ENCODE data around the gene APLP1.

DNA sequence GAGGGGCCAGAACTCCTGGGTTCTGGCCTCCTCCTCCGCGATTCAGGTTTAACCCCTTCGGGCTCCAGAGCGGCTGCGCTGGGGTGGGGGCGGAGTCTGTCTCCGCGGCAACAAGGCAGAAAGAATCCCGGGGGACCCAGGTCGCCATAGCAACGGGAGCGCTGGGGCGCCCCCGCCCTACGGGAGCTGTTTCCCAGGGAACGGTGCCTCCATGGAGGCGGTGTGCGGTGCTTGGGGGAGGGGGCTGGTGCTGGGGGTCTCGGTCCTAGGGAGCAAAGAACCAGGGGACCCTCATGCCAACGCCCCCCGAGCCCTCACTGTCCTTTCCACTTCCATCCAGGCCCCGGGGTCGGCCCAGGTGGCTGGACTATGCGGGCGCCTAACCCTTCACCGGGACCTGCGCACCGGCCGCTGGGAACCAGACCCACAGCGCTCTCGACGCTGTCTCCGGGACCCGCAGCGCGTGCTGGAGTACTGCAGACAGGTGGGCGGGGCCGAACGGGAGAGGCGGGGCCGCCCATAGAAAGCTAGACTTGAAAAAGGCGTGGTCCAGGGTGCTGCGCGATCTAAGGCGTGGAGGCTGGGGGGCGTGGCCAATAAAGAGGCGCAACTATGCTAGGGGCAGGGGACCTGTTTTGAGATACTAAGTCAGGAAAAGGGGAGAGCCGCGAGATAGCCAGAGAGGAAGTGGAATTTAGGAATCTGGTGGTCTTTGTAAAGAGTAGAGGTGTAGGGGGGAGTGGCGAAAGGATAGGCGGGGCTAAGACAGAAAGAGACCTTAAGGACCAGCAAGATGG is 1.2 kb downstream of the APLP1 start:
- TF ChIP-seq, protein P1, sequence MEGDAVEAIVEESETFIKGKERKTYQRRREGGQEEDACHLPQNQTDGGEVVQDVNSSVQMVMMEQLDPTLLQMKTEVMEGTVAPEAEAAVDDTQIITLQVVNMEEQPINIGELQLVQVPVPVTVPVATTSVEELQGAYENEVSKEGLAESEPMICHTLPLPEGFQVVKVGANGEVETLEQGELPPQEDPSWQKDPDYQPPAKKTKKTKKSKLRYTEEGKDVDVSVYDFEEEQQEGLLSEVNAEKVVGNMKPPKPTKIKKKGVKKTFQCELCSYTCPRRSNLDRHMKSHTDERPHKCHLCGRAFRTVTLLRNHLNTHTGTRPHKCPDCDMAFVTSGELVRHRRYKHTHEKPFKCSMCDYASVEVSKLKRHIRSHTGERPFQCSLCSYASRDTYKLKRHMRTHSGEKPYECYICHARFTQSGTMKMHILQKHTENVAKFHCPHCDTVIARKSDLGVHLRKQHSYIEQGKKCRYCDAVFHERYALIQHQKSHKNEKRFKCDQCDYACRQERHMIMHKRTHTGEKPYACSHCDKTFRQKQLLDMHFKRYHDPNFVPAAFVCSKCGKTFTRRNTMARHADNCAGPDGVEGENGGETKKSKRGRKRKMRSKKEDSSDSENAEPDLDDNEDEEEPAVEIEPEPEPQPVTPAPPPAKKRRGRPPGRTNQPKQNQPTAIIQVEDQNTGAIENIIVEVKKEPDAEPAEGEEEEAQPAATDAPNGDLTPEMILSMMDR (IDR thresholded peaks at IDR 0.05), result no peak
- TF ChIP-seq POLR2A (IDR thresholded peaks at IDR 0.05), result no peak

Measured in sigmoid colon (tissue), 3 donors.